ENCODE measurements around the gene PYDC1.

Gene PYDC1

GRCh38 chr16:31186930-31187807 lies 29.8 kb downstream of the PYDC1 start:
- H3K9me3 ChIP-seq (ENCODE audit: control insufficient read depth, insufficient read depth, low read length) = no peaks in the 10 kb centered on the region
- no peaks in the 10 kb centered on the region for H3K27me3 ChIP-seq (ENCODE audit: control insufficient read depth, insufficient read depth, low read length)
- H3K36me3 ChIP-seq (ENCODE audit: control insufficient read depth, insufficient read depth, low read length) = peaks cover 85% of the 10 kb centered on the region
- H3K4me1 ChIP-seq (ENCODE audit: control insufficient read depth, insufficient read depth, low read length) = no peaks in the 10 kb centered on the region
- WGBS (ENCODE audit: insufficient coverage, insufficient read length) = no CpG with 5 or more reads among the region's 10 CpGs
- DNase-seq (ENCODE audit: low read depth, low spot score) = no peak
- H3K4me3 ChIP-seq (ENCODE audit: low read length) = no peak overlapping the region
- H3K27ac ChIP-seq (ENCODE audit: low read length) = no peak overlapping the region

GRCh38 chr16:31186176-31186575 lies 30.8 kb downstream of the PYDC1 start:
- Histone ChIP-seq H3K4me1 (ENCODE audit: control insufficient read depth, insufficient read depth, low read length) (no peaks in the 10 kb centered on the region), H3K27ac (ENCODE audit: low read length) (no peak overlapping the region), H3K36me3 (ENCODE audit: control insufficient read depth, insufficient read depth, low read length) (peaks cover 75% of the 10 kb centered on the region), H3K27me3 (ENCODE audit: control insufficient read depth, insufficient read depth, low read length) (no peaks in the 10 kb centered on the region), H3K4me3 (ENCODE audit: low read length) (no peak overlapping the region), H3K9me3 (ENCODE audit: control insufficient read depth, insufficient read depth, low read length) (no peaks in the 10 kb centered on the region)
- no CpG with 5 or more reads among the region's 7 CpGs for WGBS (ENCODE audit: insufficient coverage, insufficient read length)
- DNase-seq (ENCODE audit: low read depth, low spot score) = no peak

DNA sequence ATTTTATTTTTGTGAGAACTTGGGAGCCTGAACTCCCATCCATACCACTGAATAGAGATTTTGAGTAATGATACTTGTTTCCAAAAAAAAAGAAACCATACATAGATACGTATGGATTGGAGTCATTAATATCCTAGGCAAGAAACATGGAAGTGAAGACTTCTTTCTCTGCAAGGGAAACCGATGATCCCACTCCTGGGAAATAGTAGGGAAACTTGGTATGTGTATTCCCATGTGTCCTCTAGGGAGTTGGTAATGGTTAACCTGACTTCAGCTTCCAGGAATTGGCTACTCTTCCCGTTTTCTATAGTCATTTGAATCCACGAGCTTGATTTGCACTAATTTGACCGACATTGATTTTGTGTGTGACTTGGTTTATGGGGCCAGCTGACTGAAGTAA lies 31.6 kb downstream of the PYDC1 start:
- Histone ChIP-seq H3K27ac (ENCODE audit: low read length) (no peak overlapping the region), H3K4me3 (ENCODE audit: low read length) (no peak overlapping the region)

GRCh38 chr16:31184888-31185287 lies 32.0 kb downstream of the PYDC1 start:
- Histone ChIP-seq H3K27ac (ENCODE audit: low read length) (no peak overlapping the region), H3K4me1 (ENCODE audit: control insufficient read depth, insufficient read depth, low read length) (no peaks in the 10 kb centered on the region), H3K36me3 (ENCODE audit: control insufficient read depth, insufficient read depth, low read length) (peaks cover 63% of the 10 kb centered on the region), H3K9me3 (ENCODE audit: control insufficient read depth, insufficient read depth, low read length) (no peaks in the 10 kb centered on the region), H3K27me3 (ENCODE audit: control insufficient read depth, insufficient read depth, low read length) (no peaks in the 10 kb centered on the region), H3K4me3 (ENCODE audit: low read length) (no peak overlapping the region)
- DNase-seq (ENCODE audit: low read depth, low spot score) = no peak
- WGBS (ENCODE audit: insufficient coverage, insufficient read length) = no CpG with 5 or more reads among the region's 14 CpGs

More for the DNA sequence above, 31.6 kb downstream of the PYDC1 start:
- no peaks in the 10 kb centered on the region for H3K27me3 ChIP-seq (ENCODE audit: control insufficient read depth, insufficient read depth, low read length)
- H3K9me3 ChIP-seq (ENCODE audit: control insufficient read depth, insufficient read depth, low read length) = no peaks in the 10 kb centered on the region
- H3K36me3 ChIP-seq (ENCODE audit: control insufficient read depth, insufficient read depth, low read length) = peaks cover 68% of the 10 kb centered on the region
- H3K4me1 ChIP-seq (ENCODE audit: control insufficient read depth, insufficient read depth, low read length) = no peaks in the 10 kb centered on the region
- DNase-seq (ENCODE audit: low read depth, low spot score) = no peak
- no CpG with 5 or more reads among the region's 5 CpGs for WGBS (ENCODE audit: insufficient coverage, insufficient read length)

DNA sequence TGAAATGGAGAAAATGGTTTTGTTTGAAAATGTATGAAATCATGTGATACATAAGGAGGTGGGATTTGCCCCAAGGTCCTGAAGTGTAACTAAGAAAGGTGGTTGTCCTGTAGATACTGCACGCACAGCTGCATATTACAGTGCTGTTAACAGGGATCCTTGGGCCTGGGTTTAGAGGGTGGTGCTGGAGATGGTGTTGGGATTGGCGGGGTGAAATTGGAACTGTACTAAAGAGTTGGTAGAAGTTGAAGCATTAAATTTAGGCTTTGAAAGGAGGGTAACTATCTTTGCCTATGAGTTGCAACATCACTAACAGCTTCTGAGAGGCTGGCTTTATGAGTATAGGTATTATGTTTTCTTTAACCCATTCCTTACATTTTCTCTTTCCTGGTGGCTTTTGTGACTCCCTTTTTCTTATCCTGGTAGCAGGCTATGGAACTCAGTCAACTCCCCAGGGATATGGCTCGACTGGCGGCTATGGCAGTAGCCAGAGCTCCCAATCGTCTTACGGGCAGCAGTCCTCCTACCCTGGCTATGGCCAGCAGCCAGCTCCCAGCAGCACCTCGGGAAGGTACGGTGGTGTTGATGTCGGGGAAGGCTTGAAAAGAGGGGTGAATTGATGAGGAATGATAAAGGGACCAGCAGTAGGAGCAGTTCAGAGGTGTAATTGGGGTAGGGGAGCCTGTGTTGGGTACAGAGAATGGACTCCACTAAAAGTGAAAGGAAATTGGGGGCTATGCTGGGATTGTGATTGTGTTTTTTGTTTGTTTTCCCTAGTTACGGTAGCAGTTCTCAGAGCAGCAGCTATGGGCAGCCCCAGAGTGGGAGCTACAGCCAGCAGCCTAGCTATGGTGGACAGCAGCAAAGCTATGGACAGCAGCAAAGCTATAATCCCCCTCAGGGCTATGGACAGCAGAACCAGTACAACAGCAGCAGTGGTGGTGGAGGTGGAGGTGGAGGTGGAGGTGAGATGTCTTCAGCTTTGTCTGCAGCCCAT lies 33.2 kb downstream of the PYDC1 start:
- WGBS (ENCODE audit: insufficient coverage, insufficient read length) = no CpG with 5 or more reads among the region's 10 CpGs
- H3K4me1 ChIP-seq (ENCODE audit: control insufficient read depth, insufficient read depth, low read length) = no peaks in the 10 kb centered on the region
- H3K27me3 ChIP-seq (ENCODE audit: control insufficient read depth, insufficient read depth, low read length) = no peaks in the 10 kb centered on the region
- H3K27ac ChIP-seq (ENCODE audit: low read length) = no peak overlapping the region
- H3K36me3 ChIP-seq (ENCODE audit: control insufficient read depth, insufficient read depth, low read length) = peaks cover 54% of the 10 kb centered on the region
- H3K9me3 ChIP-seq (ENCODE audit: control insufficient read depth, insufficient read depth, low read length) = no peaks in the 10 kb centered on the region
- no peak for DNase-seq (ENCODE audit: low read depth, low spot score)
- H3K4me3 ChIP-seq (ENCODE audit: low read length) = no peak overlapping the region

- H3K27ac ChIP-seq (ENCODE audit: low read length) = no peak overlapping the region
- H3K36me3 ChIP-seq (ENCODE audit: control insufficient read depth, insufficient read depth, low read length) = peaks cover 45% of the 10 kb centered on the region
- no CpG with 5 or more reads among the region's 7 CpGs for WGBS (ENCODE audit: insufficient coverage, insufficient read length)
- H3K4me1 ChIP-seq (ENCODE audit: control insufficient read depth, insufficient read depth, low read length) = no peaks in the 10 kb centered on the region
- H3K4me3 ChIP-seq (ENCODE audit: low read length) = no peak overlapping the region; the same call in 1 of the 2 replicates
- DNase-seq (ENCODE audit: low read depth, low spot score) = no peak
- H3K9me3 ChIP-seq (ENCODE audit: control insufficient read depth, insufficient read depth, low read length) = no peaks in the 10 kb centered on the region
- H3K27me3 ChIP-seq (ENCODE audit: control insufficient read depth, insufficient read depth, low read length) = no peaks in the 10 kb centered on the region
Observed at GRCh38 chr16:31182391-31182790, 34.5 kb downstream of the PYDC1 start.

- Histone ChIP-seq H3K9me3 (ENCODE audit: control insufficient read depth, insufficient read depth, low read length) (no peaks in the 10 kb centered on the region), H3K4me1 (ENCODE audit: control insufficient read depth, insufficient read depth, low read length) (no peaks in the 10 kb centered on the region), H3K27me3 (ENCODE audit: control insufficient read depth, insufficient read depth, low read length) (no peaks in the 10 kb centered on the region), H3K27ac (ENCODE audit: low read length) (no peak overlapping the region), H3K4me3 (ENCODE audit: low read length) (peak overlapping the region; percentile 78), H3K36me3 (ENCODE audit: control insufficient read depth, insufficient read depth, low read length) (peaks cover 35% of the 10 kb centered on the region)
- no peak for DNase-seq (ENCODE audit: low read depth, low spot score)
- no CpG with 5 or more reads among the region's 31 CpGs for WGBS (ENCODE audit: insufficient coverage, insufficient read length)
Observed at GRCh38 chr16:31181102-31181830, 35.7 kb downstream of the PYDC1 start.

DNA sequence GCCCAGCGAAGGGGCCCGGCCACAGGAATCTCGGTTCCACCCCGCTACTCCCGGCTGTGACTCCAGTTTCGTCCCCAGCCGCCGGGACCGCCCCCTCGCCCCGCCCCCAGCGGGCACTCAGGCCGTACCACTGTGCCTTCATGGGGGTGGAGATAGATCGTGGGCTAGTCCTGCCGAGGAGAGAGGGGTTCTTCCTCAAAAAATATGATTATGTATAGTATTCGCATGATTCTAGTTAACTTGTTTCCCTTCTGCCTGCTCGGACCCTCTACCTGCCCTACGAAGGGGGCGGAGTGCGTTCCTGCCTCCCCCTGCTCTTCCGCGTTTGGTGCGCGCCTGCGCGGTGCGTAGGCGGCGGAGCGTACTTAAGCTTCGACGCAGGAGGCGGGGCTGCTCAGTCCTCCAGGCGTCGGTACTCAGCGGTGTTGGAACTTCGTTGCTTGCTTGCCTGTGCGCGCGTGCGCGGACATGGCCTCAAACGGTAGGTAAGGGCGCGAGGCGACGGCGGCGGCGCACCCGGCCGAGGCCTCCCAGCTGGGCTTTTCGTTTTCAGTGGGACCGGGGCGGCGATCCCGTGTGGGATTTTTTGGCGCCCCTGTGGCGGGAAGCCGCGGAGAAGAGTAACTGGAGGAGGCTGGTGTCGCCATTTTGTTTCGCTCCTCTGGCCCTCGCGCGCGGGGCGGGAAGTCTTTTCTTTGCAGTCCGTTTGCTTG lies 37.0 kb downstream of the PYDC1 start, which contains the start of gene FUS:
TSS of gene FUS (plus strand) at position 393 of the 713 bp plus-strand sequence. CDS start at position 469, 76 bp downstream.
- Histone ChIP-seq H3K9me3 (ENCODE audit: control insufficient read depth, insufficient read depth, low read length) (no peaks in the 10 kb centered on the region), H3K27me3 (ENCODE audit: control insufficient read depth, insufficient read depth, low read length) (no peaks in the 10 kb centered on the region), H3K4me1 (ENCODE audit: control insufficient read depth, insufficient read depth, low read length) (no peaks in the 10 kb centered on the region), H3K27ac (ENCODE audit: low read length) (no peak within 1 kb of the TSS), H3K36me3 (ENCODE audit: control insufficient read depth, insufficient read depth, low read length) (peaks cover 21% of the 10 kb centered on the region), H3K4me3 (ENCODE audit: low read length) (peak within 1 kb of the TSS; percentile 78)
- DNase-seq (ENCODE audit: low read depth, low spot score) = no peak
- WGBS (ENCODE audit: insufficient coverage, insufficient read length) = no CpG with 5 or more reads among the region's 69 CpGs

DNA sequence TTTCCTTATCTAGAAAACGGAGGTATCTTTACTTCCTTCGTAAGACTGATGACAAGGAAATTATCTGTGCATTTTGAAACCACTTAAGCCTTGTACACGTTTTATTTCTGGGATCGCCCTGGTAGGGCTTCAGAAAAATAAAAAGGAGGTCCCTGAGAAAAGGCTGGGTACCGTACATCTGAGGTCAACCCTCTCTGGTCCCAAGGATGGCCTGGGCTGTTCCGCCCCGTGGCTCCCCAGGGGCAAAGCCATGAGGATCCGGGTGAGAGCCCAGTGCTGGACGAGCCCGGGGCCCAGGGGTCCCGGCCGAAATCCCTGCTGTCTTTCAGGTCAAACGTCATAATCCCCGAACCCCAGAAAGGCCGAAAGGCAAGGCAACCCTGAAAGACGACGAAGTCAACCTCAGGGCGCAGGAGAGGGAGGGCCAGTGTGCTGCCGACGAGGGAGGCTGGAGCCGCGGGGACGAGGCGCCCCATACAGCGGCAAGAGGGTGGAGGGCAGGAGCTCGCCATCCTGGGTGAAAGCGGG lies 37.7 kb downstream of the PYDC1 start:
- no peaks in the 10 kb centered on the region for H3K4me1 ChIP-seq (ENCODE audit: control insufficient read depth, insufficient read depth, low read length)
- no peak for DNase-seq (ENCODE audit: low read depth, low spot score)
- WGBS (ENCODE audit: insufficient coverage, insufficient read length) = no CpG with 5 or more reads among the region's 27 CpGs

More for the DNA sequence above, 37.7 kb downstream of the PYDC1 start:
- no peaks in the 10 kb centered on the region for H3K9me3 ChIP-seq (ENCODE audit: control insufficient read depth, insufficient read depth, low read length)
- no peaks in the 10 kb centered on the region for H3K27me3 ChIP-seq (ENCODE audit: control insufficient read depth, insufficient read depth, low read length)
- H3K4me3 ChIP-seq (ENCODE audit: low read length) = peak overlapping the region; percentile 78; the same call in 1 of the 2 replicates
- no peak overlapping the region for H3K27ac ChIP-seq (ENCODE audit: low read length)
- peaks cover 19% of the 10 kb centered on the region for H3K36me3 ChIP-seq (ENCODE audit: control insufficient read depth, insufficient read depth, low read length)
